8988T (cell line): ENCODE measurements around the gene TCFL5.
"Not testable (repeated sequence)": the region's sequence is repeated elsewhere in the genome, so short reads cannot be mapped to it uniquely, and the experiment has no call there.

Source experiments
- DNase-seq: peaks from one replicate; pipeline ENCODE4 v3.0.0; 2011

TCFL5 gene

DNA sequence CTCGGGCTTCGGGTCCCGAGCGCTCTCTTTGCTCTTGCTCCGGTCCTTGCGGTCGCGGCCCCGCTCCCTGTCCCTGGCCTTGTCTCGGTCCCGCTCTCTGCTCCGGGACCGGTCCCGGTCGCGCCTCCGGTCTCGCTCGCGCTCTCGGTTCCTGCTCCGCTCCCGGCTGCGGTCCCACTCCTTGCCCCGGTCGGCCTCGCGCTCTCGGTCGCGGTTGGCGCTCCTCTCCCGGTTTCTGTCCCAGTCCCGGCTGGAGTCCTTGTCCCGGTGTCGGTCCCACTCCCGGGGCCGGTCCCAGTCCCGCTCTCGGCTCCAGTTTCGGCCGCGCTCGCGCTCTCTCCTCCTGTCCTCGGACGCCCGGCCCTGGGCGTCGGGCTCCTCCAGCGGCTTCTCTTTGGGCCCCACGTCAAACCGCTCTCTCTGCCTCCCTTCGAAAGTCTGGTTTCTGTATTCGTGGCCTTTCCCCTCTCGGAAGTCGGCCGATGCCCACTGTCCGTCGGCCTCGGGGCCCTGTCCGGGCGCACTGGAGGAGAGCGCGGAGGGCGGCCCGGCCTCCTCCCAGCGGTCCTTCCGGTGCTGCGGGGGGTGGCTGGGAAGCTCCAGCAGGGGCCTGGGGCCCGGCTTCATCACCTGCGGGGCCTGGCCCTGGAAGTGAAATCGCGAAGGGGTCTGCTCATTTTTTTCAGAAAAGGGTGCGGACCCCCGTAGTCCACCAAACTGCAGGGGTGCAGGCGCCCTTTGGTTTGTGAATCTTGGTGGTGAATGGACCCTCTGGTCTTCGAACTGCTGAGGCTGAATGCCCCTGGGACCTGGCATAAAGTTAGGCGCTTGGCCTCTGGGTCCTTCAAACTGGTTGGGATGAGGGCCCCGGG is 17.9 kb upstream of the TCFL5 start:
- no peak for DNase-seq

DNA sequence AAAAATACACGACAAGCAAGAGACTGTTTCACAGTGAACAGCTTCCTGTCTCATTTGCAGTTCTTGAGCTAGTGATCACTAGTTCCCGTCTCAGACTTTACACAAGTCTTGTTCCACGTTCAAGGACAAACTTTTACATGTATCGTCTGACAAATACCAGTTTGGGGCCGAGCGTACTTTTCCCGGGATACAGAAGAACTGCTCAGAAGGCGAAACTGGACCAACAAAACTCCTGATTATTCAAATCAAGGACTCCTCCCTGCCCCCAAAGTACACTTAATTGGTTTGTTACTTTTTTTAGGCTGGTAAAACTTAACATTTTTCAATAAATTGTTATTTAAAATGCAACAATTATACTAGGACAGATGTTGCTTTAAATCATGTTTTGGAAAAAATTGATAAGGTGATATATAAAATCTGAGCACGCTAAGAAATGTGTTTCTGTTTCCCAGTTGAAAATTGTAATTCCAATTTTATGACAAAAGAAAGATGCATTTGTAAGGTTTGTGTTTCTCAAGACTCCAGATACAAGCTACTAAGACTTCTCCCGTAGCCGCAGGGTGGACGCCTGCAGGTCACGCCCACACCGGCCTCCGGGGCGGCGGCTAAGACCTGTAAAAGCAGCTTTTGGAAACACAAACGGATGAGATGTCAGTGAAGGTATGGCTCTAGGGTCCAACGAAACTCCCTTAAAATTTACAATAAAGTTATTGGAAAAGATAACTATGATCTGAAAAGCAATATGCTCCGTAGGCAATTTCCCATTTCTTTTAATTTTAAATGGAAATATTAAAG is 16.8 kb upstream of the TCFL5 start:
- DNase-seq = no peak

GRCh38 chr20:62876902-62877816 is 15.5 kb upstream of the TCFL5 start:
- DNase-seq = no peak

- DNase-seq = no peak
Measured at GRCh38 chr20:62876501-62876901, 14.9 kb upstream of the TCFL5 start.

DNA sequence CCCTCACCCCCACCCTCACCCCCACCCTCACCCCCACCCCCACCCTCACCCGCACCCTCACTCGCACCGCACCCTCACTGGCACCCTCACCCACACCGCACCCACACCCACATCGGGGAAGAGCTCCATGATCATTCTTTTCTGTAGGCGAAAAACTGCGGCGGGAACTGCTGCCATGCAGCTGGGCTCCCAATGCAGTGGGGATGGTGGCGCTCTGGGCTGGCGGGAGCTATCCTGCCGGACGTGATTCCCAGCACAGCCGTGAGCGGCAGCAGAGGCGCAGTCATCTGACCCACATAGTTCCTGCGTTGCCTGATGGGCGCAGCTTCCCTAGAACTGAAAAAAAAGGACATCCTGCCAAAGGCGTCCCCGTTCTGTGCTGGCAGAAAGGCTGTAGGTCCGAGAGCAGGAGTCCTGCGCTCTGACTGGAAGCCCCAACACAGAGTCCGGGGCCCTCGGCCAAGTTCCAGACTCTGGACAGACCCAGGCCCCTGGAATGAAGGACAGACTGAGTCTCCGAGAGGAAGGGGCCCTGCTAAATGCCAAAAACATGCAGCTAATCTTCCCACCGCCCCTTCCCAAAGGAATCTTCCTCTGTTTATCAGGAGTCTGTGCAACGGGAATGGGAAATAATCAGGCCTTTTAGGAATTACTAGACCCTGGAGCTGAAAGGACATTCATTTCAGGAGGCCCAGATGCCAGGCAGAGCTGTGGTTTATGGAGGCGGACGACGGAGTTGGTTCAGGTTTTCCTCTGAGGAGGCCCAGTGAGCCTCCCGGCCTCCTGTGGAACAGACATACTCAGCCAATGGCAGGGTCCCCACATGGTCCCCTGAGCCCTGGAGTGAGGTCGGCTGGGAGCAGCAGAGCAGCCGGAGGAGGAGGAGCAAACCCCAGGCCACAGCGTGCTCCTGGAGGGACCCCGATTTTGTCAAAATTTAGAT is 14.1 kb upstream of the TCFL5 start:
- peak; percentile 98 for DNase-seq

DNA sequence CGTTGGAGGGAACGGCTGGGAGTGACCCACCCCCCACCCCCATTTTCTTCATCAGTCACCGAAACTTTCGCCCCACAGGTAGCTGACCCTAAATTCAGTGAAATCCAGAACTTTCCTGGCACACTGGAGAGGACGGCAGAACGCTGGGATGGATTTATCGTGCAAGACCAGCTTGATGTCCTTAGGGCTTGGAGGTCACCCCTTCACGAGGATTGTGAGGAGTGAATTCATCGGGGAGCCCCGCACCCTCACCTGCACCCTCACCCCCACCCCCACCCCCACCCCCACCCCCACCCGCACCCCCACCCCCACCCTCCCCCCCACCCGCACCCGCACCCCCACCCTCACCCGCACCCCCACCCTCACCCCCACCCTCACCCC is 13.3 kb upstream of the TCFL5 start:
- DNase-seq = no peak

- DNase-seq = not testable (repeated sequence)
Measured at GRCh38 chr20:62873681-62874031, 12.0 kb upstream of the TCFL5 start.

DNA sequence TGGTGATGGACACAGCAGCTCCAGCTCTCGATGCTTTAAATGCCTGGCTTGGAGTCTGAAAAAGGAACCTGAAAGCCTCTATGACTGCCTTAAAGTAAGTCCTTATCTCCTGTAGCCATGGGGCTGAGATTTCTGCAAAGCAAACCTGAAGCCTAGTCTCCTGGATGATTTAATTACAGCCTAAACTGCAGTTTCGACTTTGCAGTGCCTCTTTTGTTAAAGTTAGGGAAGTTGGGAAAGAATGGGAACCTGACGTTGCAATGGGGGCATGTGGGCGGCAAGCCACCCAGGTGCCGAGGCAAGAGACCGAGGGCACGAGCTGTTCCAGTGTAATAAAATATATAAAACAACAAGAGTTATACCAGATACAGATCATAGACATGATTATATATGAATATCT is 11.7 kb upstream of the TCFL5 start:
- no peak for DNase-seq

DNA sequence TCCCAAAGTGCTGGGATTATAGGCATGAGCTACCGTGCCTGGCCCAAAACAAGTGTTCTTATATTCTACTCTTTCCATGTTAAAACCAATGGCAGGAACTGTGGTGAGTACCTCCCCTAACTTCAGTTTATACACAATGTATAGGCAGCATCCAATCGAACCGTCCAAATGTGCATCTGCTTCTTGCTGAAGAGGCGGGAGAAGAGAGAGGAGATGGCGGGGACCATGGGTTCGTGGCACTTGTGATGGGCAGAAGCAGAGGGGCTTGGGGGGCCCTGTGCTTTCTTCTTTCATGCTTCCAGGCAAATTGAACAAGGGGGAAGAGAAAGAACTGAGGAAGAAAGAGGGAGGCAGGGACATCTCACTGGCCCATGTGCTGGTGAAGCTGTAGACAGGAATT is 11.2 kb upstream of the TCFL5 start:
- DNase-seq = no peak

DNA sequence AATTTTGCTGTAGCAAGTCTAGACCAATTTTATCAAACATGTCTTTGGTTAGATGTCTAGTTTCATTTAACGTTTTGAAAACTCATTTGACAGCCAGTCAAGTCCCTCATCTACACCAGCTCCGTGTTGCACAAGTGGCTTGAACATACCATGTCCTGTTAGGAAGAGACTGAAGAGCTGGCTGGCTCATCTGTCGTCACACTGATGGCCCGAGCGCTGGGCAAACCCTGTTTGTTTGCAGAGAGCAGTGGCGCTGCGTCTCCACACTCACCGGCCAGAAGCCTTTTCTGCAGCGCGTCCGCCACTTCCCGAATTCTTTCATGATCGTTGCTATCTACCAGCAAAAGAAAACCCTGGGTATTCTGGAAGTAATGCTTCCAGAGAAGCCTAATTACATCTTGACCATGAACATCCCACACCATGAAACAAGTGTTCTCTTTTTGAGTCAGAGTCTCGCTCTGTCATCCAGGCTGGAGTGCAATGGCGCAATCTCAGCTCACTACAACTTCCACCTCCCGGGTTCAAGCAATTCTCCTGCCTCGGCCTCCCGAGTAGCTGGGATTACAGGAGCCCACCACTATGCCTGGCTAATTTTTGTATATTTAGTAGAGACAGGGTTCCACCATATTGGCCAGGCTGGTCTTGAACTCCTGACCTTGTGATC is 10.7 kb upstream of the TCFL5 start:
- no peak for DNase-seq

GRCh38 chr20:62864207-62864606 is 2.6 kb upstream of the TCFL5 start:
- DNase-seq = no peak

- DNase-seq = no peak
Measured at GRCh38 chr20:62860924-62861691, 514 bp downstream of the TCFL5 start.

GRCh38 chr20:62860391-62860923 is 1.2 kb downstream of the TCFL5 start:
- peak; percentile 49 for DNase-seq

GRCh38 chr20:62859721-62860120 is 1.9 kb downstream of the TCFL5 start:
- DNase-seq = no peak

DNA sequence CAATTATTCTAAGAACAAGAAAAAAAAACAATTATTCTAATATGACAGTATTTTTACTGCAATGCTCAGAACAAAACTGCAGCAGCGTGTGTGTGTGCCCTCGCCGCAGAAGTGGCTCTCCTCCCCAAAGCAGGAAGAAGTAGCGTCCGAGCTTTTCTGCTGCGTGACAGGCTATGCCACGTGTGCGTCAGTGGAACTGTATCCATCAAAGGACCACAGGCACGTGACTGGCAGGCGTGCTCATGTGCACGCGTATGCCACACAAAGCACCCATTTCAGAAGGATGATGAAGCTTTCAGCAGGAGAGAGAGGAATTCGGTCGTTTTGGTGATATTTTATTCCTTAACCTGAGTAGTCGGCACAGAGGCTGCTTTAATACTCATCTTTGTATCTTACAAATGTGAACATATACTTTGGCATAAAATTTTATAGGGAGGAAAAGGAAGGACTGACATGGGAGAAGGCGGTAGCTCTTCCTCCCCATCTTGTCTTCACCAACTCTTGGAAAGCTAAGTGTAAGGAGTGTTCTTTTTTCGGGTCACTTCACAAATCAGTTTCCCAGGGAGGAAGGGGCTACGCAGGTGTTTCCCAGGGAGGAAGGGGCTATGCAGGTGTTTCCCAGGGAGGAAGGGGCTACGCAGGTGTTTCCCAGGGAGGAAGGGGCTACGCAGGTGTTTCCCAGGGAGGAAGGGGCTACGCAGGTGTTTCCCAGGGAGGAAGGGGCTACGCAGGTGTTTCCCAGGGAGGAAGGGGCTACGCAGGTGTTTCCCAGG is 3.4 kb downstream of the TCFL5 start:
- no peak for DNase-seq

GRCh38 chr20:62856931-62857619 is 4.5 kb downstream of the TCFL5 start:
- no peak for DNase-seq

GRCh38 chr20:62855120-62855519 is 6.5 kb downstream of the TCFL5 start:
- no peak for DNase-seq

DNA sequence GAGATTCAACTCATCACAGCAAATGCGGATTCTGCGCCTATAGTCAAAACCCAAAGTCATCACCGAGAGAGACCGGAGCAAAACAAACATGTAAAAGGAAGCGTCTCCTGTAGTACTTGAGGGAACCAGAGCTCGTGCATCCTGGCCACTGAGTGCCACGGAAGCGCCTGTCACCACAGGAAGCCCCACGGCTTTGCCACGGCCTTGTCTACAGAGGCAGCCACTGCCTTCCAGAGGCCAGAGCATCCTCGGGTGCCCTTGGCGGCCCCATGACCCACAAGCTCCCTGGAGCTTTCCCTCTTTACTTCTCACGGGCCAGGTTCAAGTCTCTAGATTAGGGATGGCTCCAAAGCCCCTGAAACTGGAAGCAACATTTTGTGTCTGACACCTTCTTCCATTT is 7.5 kb downstream of the TCFL5 start:
- no peak for DNase-seq

GRCh38 chr20:62853304-62853703 is 8.3 kb downstream of the TCFL5 start:
- not testable (repeated sequence) for DNase-seq
